Measurements from ENCODE around the gene BTNL9.

BTNL9 gene

DNA sequence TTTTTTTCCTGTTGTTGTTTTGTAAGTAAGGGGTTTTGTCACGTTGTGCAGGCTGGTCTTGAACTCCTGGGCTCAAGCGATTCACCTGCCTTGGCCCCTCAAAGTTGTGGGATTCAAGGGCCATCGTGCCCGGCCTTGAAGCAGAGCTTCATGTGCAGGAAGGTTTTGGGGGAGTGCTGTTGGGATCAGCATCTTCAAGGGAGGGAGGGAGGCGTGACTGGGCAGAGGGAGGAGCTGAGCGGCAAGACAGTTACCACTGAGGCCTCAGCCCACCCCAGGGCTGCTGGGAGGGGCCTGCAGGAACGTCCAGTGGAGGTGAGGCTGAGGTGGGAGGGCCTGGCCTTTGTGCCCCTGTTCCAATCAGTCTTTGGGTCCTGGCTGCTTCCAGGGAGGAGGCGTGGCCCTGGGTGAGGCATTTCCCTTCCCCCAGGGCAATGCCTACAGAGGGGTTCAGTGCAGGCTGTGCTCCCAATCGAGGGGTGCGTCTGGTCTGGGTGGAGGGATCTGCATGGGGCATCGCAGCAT is 69.5 kb downstream of the BTNL9 start:
- H3K79me2 ChIP-seq (ENCODE audit: low read length): no peaks in the 10 kb centered on the region
- H3K36me3 ChIP-seq (replicated peaks; ENCODE audit: low read depth, low read length): no peaks in the 10 kb centered on the region
- H3K9ac ChIP-seq (ENCODE audit: low read length): no peak overlapping the region
- H3K27me3 ChIP-seq (ENCODE audit: low read depth, low read length): peaks cover 20% of the 10 kb centered on the region; the same call in 1 of the 2 replicates
- H3K4me1 ChIP-seq (ENCODE audit: low read length): peaks cover 12% of the 10 kb centered on the region
- H4K20me1 ChIP-seq (ENCODE audit: insufficient read depth, low read length): no peaks in the 10 kb centered on the region
- no peak overlapping the region for H3K4me2 ChIP-seq (ENCODE audit: low read length)
- H3K4me3 ChIP-seq (ENCODE audit: low read length): no peak overlapping the region
- no peaks in the 10 kb centered on the region for H3K9me3 ChIP-seq (ENCODE audit: insufficient read depth, low read length)
- TF ChIP-seq EZH2phosphoT487 (IDR thresholded peaks at IDR 0.05; ENCODE audit: low read depth): no peak
- TF ChIP-seq, protein P1, sequence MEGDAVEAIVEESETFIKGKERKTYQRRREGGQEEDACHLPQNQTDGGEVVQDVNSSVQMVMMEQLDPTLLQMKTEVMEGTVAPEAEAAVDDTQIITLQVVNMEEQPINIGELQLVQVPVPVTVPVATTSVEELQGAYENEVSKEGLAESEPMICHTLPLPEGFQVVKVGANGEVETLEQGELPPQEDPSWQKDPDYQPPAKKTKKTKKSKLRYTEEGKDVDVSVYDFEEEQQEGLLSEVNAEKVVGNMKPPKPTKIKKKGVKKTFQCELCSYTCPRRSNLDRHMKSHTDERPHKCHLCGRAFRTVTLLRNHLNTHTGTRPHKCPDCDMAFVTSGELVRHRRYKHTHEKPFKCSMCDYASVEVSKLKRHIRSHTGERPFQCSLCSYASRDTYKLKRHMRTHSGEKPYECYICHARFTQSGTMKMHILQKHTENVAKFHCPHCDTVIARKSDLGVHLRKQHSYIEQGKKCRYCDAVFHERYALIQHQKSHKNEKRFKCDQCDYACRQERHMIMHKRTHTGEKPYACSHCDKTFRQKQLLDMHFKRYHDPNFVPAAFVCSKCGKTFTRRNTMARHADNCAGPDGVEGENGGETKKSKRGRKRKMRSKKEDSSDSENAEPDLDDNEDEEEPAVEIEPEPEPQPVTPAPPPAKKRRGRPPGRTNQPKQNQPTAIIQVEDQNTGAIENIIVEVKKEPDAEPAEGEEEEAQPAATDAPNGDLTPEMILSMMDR (IDR thresholded peaks at IDR 0.05; ENCODE audit: low read depth, low read length): no peak
- H3K27ac ChIP-seq (ENCODE audit: low read length): no peak overlapping the region
- no peak overlapping the region for H2AFZ ChIP-seq (ENCODE audit: low read depth, low read length)

DNA sequence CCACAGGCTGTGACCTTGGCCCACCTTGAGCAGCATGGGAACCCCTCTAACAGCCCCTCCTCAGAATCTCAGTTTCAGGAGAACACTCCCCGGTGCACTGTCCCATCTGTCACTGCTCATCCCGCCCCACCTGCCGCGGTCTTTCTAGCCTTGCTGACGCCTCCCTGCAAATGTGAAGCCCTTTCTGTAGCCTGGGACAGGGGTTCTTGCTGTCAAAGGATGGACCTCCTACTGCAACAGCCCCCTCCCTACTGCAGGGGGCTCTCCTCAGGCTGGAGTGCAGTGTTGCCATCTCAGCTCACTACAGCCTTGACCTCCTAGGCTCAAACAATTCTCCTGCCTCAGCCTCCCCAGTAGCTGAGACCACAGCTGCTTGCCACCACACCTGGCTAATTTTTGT is 70.9 kb downstream of the BTNL9 start:
- H3K9me3 ChIP-seq (ENCODE audit: insufficient read depth, low read length): no peaks in the 10 kb centered on the region
- peaks cover 3% of the 10 kb centered on the region for H3K4me1 ChIP-seq (ENCODE audit: low read length)
- no peak overlapping the region for H2AFZ ChIP-seq (ENCODE audit: low read depth, low read length)
- peaks cover 20% of the 10 kb centered on the region; the same call in 1 of the 2 replicates for H3K27me3 ChIP-seq (ENCODE audit: low read depth, low read length)
- no peak overlapping the region for H3K9ac ChIP-seq (ENCODE audit: low read length)
- no peaks in the 10 kb centered on the region for H4K20me1 ChIP-seq (ENCODE audit: insufficient read depth, low read length)
- H3K27ac ChIP-seq (ENCODE audit: low read length): no peak overlapping the region
- no peaks in the 10 kb centered on the region for H3K36me3 ChIP-seq (replicated peaks; ENCODE audit: low read depth, low read length)
- no peaks in the 10 kb centered on the region for H3K79me2 ChIP-seq (ENCODE audit: low read length)
- no peak overlapping the region for H3K4me2 ChIP-seq (ENCODE audit: low read length)
- TF ChIP-seq EZH2phosphoT487 (IDR thresholded peaks at IDR 0.05; ENCODE audit: low read depth): no peak
- H3K4me3 ChIP-seq (ENCODE audit: low read length): no peak overlapping the region

Data from OCI-LY3 (cell line).